IPS DF 4.7 (cell line): ENCODE data around the gene UACA.

Experiments used
- DNase-seq: peaks from one replicate; pipeline ENCODE4 v3.0.0-alpha.2; 2013; ENCODE audit warnings: low spot score; ENCODE audit errors: extremely low read depth

UACA gene

DNA sequence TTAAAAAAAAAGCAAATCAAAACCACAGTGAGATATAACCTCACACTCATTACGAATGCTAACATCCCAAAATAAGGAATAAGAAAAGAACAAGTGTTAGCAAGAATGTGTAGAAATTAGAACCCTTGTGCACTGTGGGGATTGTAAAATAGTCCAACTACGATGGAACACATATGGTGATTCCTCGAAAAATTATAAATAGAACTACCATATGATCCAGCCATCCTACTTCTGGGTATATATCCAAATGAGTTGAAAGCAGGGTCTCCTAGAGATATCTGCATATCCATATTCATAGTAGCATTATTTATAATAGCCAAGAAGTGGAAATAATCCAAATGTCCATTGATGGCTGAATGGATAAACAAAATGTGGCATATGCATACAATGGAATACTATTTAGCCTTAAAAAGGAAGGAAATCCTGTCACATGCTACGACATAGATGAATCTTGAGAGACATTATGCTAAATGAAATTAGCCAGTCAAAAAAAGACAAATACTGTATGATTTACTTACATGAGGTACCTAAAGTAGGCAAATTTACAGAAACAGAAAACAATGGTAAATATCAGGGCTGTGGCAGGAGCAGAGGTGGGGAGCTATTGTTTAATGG is 55.6 kb downstream of the UACA start:
- DNase-seq, result no peak

GRCh38 chr15:70704731-70705130 is 58.6 kb downstream of the UACA start:
- DNase-seq, result no peak

- DNase-seq, result no peak
These were observed 59.2 kb downstream of the UACA start for GRCh38 chr15:70704166-70704565.

DNA sequence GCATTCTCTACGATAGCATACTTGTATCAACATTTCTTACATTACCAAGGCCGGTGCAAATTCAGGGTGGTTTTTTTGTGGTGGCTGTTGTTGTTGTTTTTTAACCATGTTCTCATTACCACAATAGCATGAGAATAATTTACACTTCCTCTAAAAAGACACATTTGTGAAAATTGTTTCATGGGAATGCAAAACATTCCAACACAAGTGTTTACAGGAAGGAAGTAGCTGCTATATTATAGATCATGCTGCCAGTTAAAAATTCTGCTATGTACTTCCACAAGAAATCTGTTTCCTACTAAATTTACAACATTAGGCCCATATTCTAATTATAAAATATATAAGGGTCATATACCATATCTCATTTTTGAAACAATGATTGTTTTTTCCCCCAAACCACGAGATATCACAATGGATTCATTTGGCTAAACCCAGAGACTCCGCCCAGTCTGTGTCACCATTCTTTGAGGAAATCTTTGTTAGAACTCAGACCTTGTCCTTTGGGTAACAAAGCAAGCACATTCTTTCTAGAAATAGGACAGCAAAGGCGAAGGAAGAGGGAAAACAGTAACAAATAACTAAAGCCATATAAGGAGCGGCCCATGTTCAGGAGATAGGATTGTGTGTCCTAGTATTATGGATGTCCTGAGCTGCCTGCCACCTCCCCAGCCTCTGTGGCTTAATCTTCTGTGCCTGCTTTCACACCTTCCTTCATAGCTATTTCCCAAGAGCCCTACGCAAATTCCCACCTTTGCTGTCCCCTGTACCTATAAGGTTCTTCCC is 60.1 kb downstream of the UACA start:
- no peak for DNase-seq

GRCh38 chr15:70702584-70702983 is 60.8 kb downstream of the UACA start:
- DNase-seq, result no peak

DNA sequence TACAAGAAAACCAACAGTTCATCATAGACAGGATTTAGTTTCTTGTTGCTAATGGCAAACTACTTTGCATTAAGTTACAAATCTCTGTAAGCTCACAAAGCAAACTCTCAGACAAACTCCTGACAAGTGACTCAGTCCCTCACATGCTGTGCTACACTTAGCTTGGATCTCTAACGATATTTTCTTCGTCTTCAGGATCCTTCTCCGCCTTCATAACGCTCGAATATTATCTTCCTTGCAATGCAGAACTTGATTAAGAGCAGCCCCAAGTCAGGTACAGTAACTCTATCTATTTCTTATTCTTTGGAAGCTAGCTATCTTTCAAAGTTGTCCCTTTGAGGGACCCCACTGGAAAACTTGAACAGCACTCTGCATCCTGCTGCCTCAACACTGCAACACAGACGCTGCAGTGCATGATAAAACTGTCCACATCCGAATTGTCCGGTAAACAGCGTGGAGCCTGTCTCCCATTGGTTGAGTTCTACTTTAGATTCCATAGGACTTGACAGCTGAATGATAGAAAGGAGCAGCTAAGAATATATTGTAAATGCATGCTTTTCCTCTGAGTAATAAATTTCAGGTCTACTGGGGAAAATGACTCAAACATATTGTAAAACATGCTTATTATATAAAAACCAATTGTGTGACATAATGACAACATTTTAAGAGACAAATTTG is 61.3 kb downstream of the UACA start:
- DNase-seq, result no peak

GRCh38 chr15:70701171-70701570 is 62.2 kb downstream of the UACA start:
- DNase-seq, result no peak

DNA sequence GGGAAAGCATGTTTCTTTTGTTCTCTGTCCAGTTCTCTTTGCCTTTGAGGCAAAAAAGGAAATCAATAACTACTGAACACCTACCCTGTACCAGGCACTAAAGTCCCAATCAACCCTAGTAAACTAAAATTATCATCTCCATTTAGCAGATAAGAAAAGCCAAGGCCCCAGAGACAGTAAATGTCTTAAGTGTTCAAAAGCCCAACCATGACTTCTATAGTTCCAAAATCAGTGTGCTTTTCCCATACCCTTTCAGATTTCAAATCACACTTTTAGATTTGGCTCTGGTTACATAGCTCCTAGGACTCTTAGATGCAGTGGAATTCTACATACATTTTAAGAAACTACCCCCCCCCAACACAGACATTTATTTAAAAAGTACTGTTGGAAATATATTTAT is 63.5 kb downstream of the UACA start:
- no peak for DNase-seq

DNA sequence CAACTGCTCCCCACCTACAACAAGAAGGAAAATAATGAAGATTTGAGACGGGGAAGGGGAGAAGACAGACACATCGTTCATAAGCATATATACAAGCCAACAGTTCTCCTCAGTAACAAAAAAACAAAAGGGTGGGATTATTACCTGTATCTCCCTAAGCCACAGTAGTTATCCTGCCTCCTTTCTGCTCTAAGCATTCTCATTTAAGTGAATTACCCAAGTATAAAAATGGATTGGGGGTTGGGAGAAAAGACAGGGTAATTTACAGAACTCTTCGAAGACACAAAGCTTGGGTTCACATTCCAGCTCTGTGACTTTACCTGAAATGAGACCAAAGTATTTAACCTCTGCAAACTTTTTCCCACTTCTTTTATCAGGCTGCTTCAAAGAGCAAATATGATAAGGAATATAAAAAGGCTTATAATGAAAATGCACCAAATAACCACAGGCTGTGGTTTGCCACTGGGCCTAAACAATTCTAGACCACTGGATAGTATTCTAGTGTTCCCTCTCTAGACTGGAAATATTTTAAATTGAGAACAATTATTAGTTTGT is 64.4 kb downstream of the UACA start:
- no peak for DNase-seq

DNA sequence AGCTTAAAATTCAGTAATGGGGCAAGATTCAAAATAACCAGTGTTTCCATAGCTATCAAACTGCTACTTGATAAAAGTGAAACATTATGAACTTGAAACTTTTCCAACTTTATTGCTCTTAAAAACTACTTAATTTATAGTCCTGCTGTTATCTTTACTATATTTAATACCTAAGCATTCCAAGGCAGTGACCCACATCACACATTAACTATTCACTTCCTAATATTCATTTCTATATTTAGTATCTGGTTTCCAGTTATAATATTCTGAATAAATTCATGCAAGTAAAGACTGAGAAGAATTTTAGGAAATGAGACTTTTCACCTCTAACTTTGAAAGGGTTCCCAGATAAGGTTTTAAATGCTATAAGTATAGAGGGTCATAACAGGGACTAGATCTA is 64.9 kb downstream of the UACA start:
- DNase-seq, result no peak

- DNase-seq, result no peak
These were observed 72.7 kb downstream of the UACA start for GRCh38 chr15:70690491-70691276.

DNA sequence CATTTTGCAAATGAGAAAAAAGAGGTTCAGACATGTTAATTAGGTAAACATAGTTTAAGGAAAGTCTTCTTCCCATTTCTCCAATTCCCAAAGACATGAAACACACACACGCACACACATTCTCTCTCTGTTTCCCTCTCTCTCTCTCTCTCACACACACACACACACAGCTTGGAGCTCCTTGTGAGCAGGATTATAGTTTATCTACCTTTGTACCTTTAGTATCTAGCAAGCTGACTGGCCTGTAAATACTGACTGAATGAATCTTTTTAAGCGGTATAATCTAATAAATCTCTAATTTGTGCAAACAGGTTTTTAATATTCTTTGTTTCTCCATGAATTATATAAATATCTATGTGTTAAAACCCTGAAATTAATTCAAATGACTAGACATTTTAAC is 73.3 kb downstream of the UACA start:
- DNase-seq, result no peak

DNA sequence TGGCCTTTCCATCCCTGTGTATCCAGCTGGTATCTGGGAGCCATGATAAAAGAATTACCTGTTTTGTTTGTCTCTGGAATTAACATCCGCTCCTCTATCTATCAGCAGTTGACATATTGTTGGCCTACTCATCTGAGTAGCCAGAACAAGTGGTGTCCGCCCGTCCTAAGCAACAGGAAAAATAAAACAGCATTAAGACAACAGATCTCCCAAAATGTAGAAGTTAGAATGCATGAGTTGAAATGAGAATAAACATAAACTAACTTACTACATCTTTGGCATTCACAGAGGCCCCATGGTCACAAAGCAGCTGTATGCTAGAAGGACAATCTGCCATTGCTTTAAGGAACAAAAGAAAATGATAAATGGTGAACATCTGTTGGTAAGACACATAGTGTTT is 75.9 kb downstream of the UACA start:
- no peak for DNase-seq

- DNase-seq, result no peak
These were observed 82.5 kb downstream of the UACA start for GRCh38 chr15:70680817-70681216.

DNA sequence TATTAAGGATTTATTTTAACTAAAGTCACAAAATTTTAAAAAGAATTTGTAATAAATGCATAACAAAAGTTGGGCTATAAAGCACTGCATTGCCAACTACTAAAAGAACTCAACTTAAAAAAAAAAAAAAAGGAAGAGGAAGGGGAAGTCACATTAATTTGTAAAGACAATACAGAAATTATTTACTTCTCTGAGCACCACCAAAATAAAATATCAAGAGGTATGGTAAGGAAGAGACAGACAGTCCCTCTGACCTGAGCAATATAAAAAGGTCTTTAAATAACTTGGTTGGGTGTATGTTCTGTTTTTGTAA is 83.5 kb downstream of the UACA start:
- DNase-seq, result no peak

GRCh38 chr15:70672081-70672480 is 91.3 kb downstream of the UACA start:
- no peak for DNase-seq

DNA sequence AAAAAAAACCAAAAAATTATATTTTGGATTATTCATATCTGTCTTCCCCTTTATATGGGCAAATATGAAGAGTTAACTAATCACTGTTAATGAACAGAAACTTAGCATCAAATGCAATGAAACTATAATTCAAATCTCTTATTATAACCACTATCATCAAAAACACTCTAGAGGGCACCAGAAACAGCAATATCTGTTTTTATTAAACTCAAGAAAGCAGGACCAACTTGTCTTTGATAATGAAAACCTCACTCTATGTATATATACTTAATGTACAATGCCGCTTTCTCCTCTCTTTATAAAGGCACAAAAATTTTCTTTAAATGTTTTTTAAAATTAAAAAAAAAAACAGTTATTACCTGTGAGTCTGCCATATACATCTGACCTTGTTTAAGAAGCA is 92.7 kb downstream of the UACA start:
- DNase-seq, result no peak

- no peak for DNase-seq
These were observed 93.2 kb downstream of the UACA start for GRCh38 chr15:70669966-70670658.

DNA sequence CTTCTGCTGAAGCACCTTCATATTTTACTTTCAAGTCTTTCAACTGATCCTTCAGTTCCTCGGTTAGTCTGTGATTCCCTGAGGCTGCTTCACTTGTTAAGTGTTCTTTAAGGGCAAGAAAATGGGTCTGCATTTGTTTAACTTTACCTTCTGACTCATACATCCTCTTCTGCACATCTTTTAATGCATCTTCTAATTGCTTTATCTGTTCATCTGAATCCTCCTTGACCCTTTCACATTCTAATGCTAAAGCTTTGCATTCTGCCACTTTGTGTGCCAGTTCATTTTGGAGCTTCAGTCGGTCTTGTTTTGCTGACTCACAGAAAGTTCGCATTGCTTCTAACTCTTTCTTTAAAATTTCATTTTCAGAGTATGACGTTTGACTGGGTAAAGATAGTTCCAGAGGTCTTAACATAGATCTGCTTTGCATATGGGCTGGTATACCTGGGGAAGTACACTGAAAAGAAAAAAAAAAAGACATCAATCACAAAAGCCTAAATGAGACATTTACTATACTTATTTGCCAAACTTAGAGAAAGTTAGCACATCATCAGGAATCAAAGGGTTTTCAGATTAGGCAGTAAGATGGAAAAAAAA is 94.3 kb downstream of the UACA start:
- no peak for DNase-seq

DNA sequence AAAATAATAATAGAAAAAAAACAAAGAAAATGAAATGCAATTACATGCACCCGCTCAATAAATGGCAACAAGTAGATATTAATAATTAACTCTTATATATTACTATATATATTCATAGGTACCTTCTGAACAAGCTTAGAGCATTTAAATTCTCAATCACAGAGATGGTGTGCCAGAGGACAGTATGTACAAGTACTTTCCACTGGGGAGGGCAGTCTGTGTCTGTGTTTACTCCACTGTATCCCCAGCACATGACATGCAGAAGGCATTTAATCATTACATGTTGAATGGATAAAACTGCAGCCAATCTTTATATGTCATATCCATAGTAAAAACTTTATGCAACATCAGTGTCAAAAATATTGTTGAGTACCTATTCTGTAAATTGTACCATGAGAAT is 97.8 kb downstream of the UACA start:
- DNase-seq, result no peak

- DNase-seq, result no peak
These were observed 98.9 kb downstream of the UACA start for GRCh38 chr15:70664494-70664893.
